Measurements from ENCODE around the gene CFAP44.

- no peak for TF ChIP-seq CTCF (IDR thresholded peaks at IDR 0.05)
- no peak for TF ChIP-seq POLR2A (IDR thresholded peaks at IDR 0.05)
Measured at GRCh38 chr3:113409676-113410075, 31.6 kb downstream of the CFAP44 start.
